SK-N-SH (cell line): ENCODE data around the gene FSD2.

ENCODE experiments used
- CTCF ChIP-seq: fragments of 200-600 bp; sonication (generic); IDR thresholded peaks from 2 replicates; pipeline ENCODE4 v1.6.1; 2017; ENCODE audit warnings: antibody characterized with exemption, mild to moderate bottlenecking, moderate library complexity
- POLR2AphosphoS5 ChIP-seq: IDR thresholded peaks from 2 replicates; pipeline ENCODE4 v1.6.1; 2012; ENCODE audit warnings: low read depth, low read length

- TF ChIP-seq POLR2AphosphoS5 (no peak), CTCF (no peak)
Observed at GRCh38 chr15:82748315-82748714, 57.6 kb downstream of the FSD2 start.
